Astrocyte (in vitro differentiated cells and primary cell): ENCODE measurements around the gene XYLT1.

Experiments used
- EZH2 ChIP-seq: IDR thresholded peaks from 2 replicates; pipeline ENCODE4 v1.6.1; 2012; ENCODE audit warnings: mild to moderate bottlenecking, low read length, inconsistent platforms; ENCODE audit not compliant: insufficient read depth
- TF ChIP-seq, protein P1 (sequence below): IDR thresholded peaks from 2 replicates; pipeline ENCODE4 v1.5.1; 2011; ENCODE audit warnings: low read depth, mild to moderate bottlenecking, inconsistent platforms, low read length, moderate library complexity; ENCODE audit not compliant: insufficient read depth

DNA sequence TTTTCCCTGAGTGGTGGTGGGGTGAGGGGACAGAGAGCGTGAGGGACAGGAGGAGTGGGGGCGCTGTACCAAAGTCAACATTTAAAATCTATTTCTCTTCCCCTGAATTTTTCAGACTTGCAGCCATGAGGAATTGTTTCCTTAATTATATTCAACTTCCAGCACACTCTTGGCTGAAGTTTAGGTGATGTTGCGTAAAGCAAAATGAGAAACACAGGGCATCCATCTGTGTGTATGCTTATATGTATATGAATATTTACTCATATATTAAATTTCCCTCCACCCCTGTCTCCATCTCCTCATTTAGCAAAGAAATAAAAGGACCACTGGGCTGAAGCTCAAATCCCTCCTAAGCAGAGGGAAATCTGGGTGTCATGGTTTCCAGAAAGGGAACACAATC, 218.1 kb downstream of the XYLT1 start:
- TF ChIP-seq, protein P1, sequence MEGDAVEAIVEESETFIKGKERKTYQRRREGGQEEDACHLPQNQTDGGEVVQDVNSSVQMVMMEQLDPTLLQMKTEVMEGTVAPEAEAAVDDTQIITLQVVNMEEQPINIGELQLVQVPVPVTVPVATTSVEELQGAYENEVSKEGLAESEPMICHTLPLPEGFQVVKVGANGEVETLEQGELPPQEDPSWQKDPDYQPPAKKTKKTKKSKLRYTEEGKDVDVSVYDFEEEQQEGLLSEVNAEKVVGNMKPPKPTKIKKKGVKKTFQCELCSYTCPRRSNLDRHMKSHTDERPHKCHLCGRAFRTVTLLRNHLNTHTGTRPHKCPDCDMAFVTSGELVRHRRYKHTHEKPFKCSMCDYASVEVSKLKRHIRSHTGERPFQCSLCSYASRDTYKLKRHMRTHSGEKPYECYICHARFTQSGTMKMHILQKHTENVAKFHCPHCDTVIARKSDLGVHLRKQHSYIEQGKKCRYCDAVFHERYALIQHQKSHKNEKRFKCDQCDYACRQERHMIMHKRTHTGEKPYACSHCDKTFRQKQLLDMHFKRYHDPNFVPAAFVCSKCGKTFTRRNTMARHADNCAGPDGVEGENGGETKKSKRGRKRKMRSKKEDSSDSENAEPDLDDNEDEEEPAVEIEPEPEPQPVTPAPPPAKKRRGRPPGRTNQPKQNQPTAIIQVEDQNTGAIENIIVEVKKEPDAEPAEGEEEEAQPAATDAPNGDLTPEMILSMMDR: no peak
- no peak for TF ChIP-seq EZH2
